GM20431 (cell line): ENCODE data around the gene POU3F1.

Experiments used
- in situ Hi-C: fragments of 300-500 bp; cut with MseI, MboI; formaldehyde crosslinking; loops from one replicate; pipeline ENCODE4 v1.15.0; 2020; ENCODE audit warnings: low sequenced_read_pairs; ENCODE audit not compliant: unreplicated experiment

Gene POU3F1

GRCh38 chr1:38046333-38046883, at the start of gene POU3F1:
Gene POU3F1 (minus strand): TSS chr1:38046793. CDS start chr1:38046743, 50 bp downstream.
- in situ Hi-C loops = no loop called here

GRCh38 chr1:38095454-38095931, 48.9 kb upstream of the POU3F1 start:
- in situ Hi-C loops = no loop called here

GRCh38 chr1:38094711-38095290, 48.2 kb upstream of the POU3F1 start:
- in situ Hi-C loops = no loop called here

- in situ Hi-C loops = no loop called here
These were observed 47.3 kb upstream of the POU3F1 start for GRCh38 chr1:38093569-38094520.

GRCh38 chr1:38092256-38092655, 45.7 kb upstream of the POU3F1 start:
- in situ Hi-C loops = no loop called here

- in situ Hi-C loops = no loop called here
These were observed 44.2 kb upstream of the POU3F1 start for GRCh38 chr1:38090796-38091195.

GRCh38 chr1:38089712-38090360, 43.2 kb upstream of the POU3F1 start:
- in situ Hi-C loops = no loop called here

GRCh38 chr1:38088791-38089190, 42.2 kb upstream of the POU3F1 start:
- in situ Hi-C loops = no loop called here

- in situ Hi-C loops = no loop called here
These were observed 41.8 kb upstream of the POU3F1 start for GRCh38 chr1:38088366-38088765.

GRCh38 chr1:38087676-38088075, 41.1 kb upstream of the POU3F1 start:
- in situ Hi-C loops = no loop called here

- in situ Hi-C loops = no loop called here
These were observed 39.2 kb upstream of the POU3F1 start for GRCh38 chr1:38085666-38086330.

GRCh38 chr1:38084700-38085099, 38.1 kb upstream of the POU3F1 start:
- in situ Hi-C loops = no loop called here

- in situ Hi-C loops = no loop called here
These were observed 37.5 kb upstream of the POU3F1 start for GRCh38 chr1:38084113-38084512.

GRCh38 chr1:38083541-38083940, 36.9 kb upstream of the POU3F1 start:
- in situ Hi-C loops = no loop called here

- in situ Hi-C loops = no loop called here
These were observed 36.2 kb upstream of the POU3F1 start for GRCh38 chr1:38082769-38083263.

GRCh38 chr1:38079019-38079418, 32.4 kb upstream of the POU3F1 start:
- in situ Hi-C loops = no loop called here

GRCh38 chr1:38077523-38078147, 31.0 kb upstream of the POU3F1 start:
- in situ Hi-C loops = no loop called here

GRCh38 chr1:38076455-38076854, 29.9 kb upstream of the POU3F1 start:
- in situ Hi-C loops = no loop called here

GRCh38 chr1:38076038-38076437, 29.4 kb upstream of the POU3F1 start:
- in situ Hi-C loops = no loop called here
